Fibroblast of villous mesenchyme (primary cell): ENCODE measurements around the gene RPS23. TPM values are rescaled to one million over a fixed set of nuclear protein-coding genes. Genes with fewer than 3 reads are reported as not detected.

Experiments
- DNase-seq: peaks from one replicate; pipeline ENCODE4 v3.0.0-alpha.2; 2010; ENCODE audit warnings: low read depth
- H3K4me3 ChIP-seq: 2 replicates; pipeline ENCODE4 v1.5.1; 2011; ENCODE audit warnings: low read depth, mild to moderate bottlenecking, low read length
- CTCF ChIP-seq: IDR thresholded peaks from 2 replicates; pipeline ENCODE4 v1.5.1; 2012; ENCODE audit warnings: low read depth, mild to moderate bottlenecking, low read length; ENCODE audit not compliant: insufficient read depth
- total RNA-seq: library from RNA; depleted of rRNA; stranded (reverse); fragments of >200 nt; gene quantifications from 2 replicates; pipeline ENCODE4 v1.2.3, GENCODE V29; 2012

RPS23 gene
- total RNA-seq, 1 donor: 2,371 TPM

DNA sequence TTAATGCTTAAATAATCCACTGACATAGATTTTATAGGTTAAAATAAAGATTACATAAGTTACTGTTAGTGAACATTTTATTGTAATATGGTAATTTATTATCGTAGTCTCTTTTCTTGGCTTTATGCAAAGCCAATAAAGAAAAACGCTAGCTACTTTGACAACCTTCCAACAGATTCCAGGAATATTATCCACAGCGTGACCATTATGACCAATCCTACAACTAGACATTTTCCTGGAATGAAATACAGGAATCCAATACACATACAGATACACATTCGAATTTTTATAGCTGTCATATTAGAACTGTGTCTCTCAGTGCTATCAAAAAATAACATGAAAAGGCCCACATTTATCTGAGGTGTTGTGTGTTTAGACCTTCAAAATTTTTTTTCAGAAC lies 13.1 kb downstream of the RPS23 start:
- DNase-seq: no peak
- no peak for TF ChIP-seq CTCF
- no peak overlapping the region for H3K4me3 ChIP-seq

DNA sequence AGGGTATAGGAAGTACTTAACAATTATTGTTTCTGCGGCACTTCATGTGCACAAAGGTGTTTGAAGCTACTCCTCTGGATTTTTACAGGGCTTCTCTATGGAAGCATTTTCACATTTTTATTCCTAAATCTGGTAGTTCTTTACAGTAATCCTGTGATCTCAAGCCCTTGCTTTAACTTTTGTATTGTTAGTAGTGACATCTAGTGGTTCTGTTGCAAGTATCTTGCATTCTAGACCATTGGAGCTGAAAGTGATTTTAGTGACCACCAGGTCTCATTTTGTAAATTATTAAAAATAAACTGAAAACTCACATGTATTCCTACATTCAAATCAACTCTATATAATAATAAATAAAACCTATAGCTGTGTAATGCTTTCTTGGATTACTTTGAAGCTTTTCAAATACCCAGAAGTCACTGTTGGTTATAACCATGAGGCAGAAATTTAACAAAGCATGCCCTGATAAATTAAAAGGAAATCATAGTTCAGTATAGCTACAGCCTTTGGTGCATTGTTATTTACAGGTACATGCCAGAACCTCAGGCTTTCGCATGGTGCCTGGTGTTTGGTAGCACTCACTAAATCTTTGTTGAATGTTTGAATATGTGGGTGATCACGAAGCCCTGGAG lies 18.9 kb downstream of the RPS23 start:
- H3K4me3 ChIP-seq: no peak overlapping the region
- peak; percentile 38 for TF ChIP-seq CTCF
- DNase-seq: peak; percentile 34

DNA sequence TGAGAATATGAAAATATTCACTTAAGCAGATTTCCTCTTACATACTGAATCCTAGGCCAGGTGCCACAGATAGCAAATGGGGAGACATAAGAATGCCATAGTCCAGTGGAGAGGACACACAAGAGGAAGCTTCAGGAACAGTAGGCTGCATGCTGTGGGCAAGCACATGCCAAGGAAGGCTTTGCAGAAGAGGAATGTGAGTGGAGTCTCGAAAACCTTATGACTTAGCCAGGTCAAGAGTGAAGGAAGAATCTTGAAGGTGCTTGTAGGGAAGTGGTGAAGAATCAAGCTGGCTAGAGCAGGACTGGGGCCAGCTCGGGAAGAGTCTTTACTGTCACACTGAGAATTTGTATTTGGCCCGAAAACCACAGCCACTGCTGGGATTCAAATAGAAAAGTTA lies 20.4 kb downstream of the RPS23 start:
- DNase-seq: no peak
- H3K4me3 ChIP-seq: no peak overlapping the region
- TF ChIP-seq CTCF: no peak

- no peak overlapping the region for H3K4me3 ChIP-seq
- TF ChIP-seq CTCF: no peak
- no peak for DNase-seq
These were observed 20.9 kb downstream of the RPS23 start for GRCh38 chr5:82257247-82257646.

DNA sequence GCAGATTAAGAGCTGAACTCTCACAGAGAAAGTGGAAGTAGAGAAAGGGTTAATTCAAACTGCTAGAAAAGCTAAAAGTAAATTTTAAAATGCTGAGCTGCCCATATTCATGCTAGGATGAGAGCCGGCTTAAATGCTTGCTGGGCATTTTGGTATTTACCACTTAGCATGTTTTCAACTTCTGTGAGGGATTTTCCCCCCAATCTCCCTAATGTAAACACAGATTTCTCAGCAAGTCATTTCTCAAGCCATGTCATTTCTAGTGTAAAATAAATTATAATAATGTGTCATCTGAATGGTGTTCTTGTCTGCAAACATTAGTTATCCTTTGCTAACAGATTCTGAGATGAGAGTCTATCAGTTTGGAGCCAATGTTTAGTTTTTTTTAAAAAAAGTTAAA lies 22.3 kb downstream of the RPS23 start:
- no peak overlapping the region for H3K4me3 ChIP-seq
- no peak for DNase-seq
- no peak for TF ChIP-seq CTCF

- no peak for DNase-seq
- TF ChIP-seq CTCF: no peak
These were observed 25.4 kb downstream of the RPS23 start for GRCh38 chr5:82252744-82253143.

DNA sequence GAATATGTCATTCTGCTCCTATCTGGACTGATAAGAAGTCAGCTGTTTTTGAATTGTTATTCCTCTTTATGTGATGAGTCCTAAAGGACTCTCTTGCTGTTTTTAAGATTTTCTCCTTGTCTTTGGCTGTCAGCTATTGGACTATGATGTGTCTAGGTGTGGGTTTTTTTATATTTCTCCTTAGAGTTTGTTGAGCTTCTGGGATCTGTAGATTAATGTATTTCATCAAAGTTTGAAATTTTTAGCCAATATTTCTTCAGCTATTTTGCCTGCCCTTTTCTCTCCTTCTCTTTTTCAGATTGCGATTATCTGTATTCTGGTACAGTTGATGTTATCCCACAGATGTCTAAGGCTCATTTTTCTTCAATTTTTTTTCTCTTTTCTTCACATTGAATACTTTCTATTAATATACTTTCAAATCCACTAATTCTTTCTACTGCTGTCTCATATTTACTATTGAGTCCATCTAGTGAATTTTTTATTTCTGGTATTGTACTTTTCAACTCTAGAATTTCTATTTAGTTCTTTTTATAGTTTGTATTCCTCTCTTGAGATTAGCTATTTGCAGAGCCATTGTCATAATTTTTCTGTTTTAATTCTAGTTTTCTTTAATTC lies 31.1 kb downstream of the RPS23 start:
- no peak overlapping the region for H3K4me3 ChIP-seq
- TF ChIP-seq CTCF: no peak
- no peak for DNase-seq

More at GRCh38 chr5:82252744-82253143, 25.4 kb downstream of the RPS23 start:
- H3K4me3 ChIP-seq: no peak overlapping the region
